Sciatic nerve (tissue), 2 donors: ENCODE results near the gene SLC35F4. TPM values are rescaled to one million over a fixed set of nuclear protein-coding genes. Genes with fewer than 3 reads are reported as not detected.
"Not testable (repeated sequence)": the region's sequence is repeated elsewhere in the genome, so short reads cannot be mapped to it uniquely, and the experiment has no call there.

Experiments
- ATAC-seq: fragments of 200-7000 bp; cut with Tn5 transposase; one replicate; pipeline ENCODE4 v1.9.1; 2020; ENCODE audit warnings: mild to moderate bottlenecking, moderate library complexity
- DNase-seq: peaks from one replicate; pipeline ENCODE4 v3.0.0-alpha.2; 2020; ENCODE audit warnings: low spot score
- intact Hi-C: fragments of 100-400 bp; cut with DNase I; formaldehyde crosslinking; loops from one replicate; pipeline ENCODE4 v1.14.2; 2022
- total RNA-seq: library from RNA; stranded (reverse); fragmentation: NEBNext Ultra II Directional; extraction: Animal tissue kit (Norgen Biotek cat#: 25700); gene quantifications from one replicate; pipeline ENCODE4 v1.2.1, GENCODE V29; 2021
- donor health status: DM: no; HTN: no; CAD: no.
- donor health status: DM: no; HTN: no; CAD: no.

Gene SLC35F4
- total RNA-seq, result not detected

DNA sequence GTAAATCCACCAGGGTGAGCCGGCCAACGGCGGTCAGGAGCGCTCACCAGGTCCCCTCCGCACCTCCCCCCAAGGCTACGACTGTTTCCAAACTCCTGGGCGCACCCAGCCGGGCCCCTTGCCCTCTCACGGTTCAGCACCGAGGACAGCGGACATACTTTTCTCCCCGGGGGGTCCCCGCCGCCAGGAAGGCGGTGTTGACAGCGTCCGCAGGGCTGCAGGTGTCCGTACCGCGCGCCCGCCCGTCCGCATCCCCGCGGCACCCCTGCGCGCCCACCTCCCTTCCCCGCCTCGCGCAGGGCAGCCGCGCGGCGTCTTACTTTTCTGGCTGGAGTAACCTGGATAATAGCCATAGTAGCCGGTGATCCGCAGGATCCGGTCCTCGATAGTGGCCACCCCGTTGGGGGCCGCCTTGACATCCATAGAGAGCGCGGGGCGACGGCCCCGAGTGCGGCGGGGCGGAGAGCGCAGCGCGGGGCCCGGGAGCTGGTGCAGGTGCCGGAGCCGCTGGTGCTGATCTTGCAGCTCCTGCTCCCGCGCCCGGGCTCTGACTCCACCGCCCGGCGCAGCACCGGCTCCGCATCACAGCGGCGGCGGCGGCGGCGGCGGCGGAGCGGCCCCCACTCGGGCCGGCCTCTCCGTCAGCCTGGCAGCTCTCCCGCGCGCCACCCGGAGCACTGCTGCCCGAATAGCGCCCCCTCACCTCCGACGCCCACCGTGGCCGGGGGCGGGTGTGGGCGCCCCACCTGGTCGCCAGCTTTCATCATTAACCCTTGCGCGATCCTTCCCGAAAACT is at the start of gene SLC35F4:
SLC35F4 (minus strand) TSS at position 690 of the 796 bp plus-strand sequence.
- ATAC-seq (peak; percentile 38), DNase-seq (peak; percentile 60)
- intact Hi-C loops, result no loop called here

DNA sequence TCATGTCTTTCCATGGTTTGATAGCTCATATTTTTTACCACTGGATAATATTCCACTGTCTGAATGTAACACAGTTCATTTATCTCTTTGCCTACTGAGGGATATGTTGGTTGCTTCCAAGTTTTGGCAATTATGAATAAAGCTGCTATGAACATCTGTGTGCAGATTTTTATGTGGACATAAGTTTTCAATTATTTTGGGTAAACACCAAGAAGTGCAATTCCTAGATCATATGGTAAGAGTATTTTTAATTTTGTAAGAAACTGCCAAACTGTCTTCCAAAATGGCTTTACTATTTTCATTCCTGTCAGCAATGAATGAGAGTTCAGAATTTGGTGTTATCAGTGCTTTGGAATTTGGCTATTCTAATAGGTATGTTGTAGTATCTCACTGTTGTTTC is 43.7 kb upstream of the SLC35F4 start:
- intact Hi-C loops, result no loop called here
- ATAC-seq, result no peak
- DNase-seq, result no peak

DNA sequence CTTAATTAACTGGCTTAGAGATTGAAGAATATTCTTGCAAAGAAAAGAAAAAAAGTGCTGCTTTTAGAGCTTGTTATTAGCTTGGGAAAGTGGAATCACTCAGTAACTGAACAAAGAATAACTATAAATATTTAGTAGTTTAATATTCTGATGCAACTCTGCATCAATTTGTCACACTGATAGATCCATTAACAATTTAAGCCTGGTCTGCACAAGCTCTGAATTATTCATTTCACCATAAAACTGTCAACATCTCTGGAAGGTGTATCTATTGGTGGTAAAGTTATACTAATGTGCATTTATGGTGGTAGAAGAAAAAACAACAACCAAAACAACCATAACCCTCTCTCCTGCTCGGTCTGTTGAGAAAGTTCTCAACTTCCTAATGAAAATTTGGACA is 38.1 kb upstream of the SLC35F4 start:
- intact Hi-C loops, result no loop called here
- DNase-seq, result no peak
- ATAC-seq, result no peak

DNA sequence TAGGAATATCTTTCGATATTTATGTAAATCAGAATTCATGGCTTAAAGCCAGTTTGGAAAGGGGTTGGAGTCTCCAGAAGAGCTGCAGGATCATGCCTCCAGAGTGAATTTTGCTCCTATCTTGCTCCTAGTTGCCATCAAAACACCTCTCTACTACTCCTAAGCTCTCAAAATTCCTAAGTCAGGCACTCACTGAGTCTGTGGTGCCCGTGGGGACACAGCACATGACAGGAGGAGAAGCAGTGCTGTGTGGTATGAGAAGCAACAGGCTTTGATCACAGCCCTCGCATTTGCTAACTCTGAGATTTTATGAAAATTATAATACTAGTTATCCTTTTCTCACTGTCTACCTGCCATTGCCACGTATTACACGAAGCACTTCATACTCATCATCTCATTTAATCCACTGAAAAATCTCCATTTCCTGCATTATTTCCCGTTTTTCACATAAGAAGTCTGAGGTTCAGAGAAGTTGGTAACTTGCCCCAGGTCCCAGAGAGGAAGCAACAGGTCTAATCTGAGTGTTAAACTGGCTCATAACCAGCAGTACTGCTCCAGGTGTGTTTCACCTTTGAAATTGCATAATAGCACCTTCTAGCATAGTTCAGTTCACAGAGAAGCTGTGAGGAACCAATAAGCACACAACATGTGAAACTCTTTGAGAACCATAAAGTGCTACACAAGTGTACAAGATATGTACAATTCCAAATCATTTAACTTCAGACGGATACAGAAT is 33.1 kb upstream of the SLC35F4 start:
- intact Hi-C loops, result no loop called here
- DNase-seq (no peak), ATAC-seq (no peak)

DNA sequence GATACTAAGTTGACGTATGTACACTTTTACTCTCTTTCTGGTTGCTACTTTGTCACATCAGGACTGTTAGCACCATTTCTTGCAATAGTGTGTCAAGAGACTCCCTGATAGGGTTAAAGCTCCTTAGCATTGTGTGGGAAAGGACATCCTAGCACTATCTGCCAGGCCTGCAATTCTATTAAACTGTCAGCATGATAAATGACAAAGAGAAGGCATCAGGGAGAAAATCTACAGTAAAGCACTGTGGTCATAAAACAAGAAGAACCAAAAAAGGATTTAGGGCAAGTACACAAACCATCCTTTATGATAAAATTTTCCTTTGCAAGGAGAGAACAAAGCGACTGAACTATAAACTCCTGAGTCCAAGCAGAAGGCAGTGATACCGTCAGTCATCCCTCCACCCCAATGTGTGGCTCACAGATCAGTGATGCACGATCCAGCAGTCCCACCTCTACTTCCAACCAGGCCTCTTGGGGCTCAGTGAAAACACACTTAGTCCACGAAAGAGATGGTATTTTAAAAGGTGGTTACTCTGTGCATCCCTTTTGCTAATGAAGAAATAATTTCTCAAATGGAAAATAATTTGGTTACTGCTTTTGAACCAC is 31.4 kb upstream of the SLC35F4 start:
- ATAC-seq (no peak), DNase-seq (no peak)
- intact Hi-C loops, result no loop called here

DNA sequence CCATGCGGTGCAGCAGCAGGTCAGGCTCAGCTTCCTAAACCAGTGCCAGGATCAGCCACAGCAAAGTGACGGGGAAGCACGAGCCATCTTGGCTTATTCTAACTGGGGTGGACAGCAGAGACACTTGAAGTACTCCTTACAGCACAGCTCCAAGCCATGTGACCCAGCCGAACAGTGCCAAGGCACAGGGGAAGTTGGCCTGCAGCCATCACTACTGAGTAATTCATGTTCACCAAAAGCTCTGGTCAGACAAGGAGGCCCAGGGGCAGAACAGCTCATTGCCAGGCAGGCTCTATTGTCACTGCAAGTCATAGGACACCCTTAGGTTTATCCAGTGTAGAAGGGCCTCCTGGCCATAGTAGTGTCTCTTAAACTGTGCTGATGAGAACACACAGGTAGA is 23.4 kb upstream of the SLC35F4 start:
- no peak for ATAC-seq
- no peak for DNase-seq
- intact Hi-C loops, result no loop called here

DNA sequence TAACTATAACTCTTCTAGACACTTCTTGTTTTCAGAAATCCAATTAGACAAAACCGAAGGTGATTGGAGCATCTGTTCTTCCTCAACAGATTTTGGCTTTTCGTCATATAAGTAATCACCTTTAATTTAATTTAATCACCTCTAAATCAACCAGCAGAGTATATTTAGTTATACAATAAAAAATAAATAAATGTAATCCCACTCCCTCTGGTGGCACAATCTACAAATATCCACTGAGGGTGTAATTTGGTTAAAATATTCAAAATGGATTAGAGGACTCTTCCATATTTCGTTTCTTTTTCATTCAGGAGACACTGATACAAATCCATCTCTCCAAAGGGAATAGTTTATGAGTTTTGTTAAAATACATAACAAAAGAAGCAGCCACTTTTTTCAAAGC is 18.3 kb upstream of the SLC35F4 start:
- ATAC-seq (no peak), DNase-seq (no peak)
- intact Hi-C loops, result no loop called here

DNA sequence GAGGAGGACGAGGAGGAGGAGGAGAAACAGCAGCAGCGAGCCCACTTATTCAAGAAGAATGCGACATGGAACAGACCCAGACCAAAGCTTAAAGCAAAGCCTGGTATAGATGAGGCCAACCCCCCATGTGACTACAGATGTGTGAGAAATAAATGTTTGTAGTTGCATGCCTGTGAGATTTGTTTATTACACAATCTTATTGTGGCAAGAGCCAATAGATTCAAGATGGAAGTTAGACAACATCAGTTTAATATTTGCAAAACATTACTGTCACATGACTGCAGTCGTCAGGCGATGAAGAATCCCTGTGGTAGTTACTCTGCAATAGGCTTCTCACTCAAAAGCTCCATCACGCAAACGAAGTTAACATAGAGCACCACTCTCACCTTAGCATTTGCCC is 17.2 kb upstream of the SLC35F4 start:
- no peak for DNase-seq

DNA sequence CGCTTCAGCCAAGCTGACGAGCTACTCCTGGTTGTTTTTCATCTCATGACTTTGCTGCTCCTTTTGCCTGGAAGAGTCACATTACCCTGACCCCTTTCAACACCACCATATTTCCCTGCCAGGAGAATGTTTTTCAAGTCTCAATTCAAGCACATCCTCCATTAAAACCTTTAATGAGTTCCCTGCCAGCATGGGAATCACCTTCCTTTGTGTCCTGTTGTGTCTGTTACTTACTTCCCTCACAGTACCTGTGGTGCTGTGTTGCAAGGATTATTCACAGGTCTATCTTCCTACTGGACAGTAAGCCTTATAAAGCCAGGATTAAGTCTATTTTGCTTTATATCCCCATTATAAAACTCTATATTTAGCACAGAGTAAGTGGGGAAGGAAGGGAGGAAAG is 13.6 kb upstream of the SLC35F4 start:
- intact Hi-C loops, result no loop called here
- ATAC-seq, result no peak
- no peak for DNase-seq

More for the DNA sequence above, 17.2 kb upstream of the SLC35F4 start:
- intact Hi-C loops, result no loop called here
- ATAC-seq, result no peak

DNA sequence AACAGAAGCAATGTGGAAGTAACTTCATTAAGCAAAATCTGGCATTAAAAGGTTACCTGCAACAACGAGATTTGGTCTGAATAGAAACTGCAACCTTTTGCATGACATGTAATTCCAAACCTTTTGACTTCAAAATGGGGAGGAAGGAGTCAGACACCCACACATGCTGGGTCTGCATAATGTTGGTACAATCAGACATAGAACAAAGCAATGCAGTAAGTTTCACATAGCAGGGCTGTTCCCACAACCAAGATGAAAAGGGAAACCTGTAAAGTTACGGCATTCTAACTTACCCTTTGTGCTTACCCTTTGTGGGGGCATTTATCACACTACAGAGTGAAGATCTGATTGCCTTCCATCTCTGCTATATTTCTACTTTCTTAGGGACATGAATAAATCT is 10.1 kb upstream of the SLC35F4 start:
- intact Hi-C loops, result no loop called here
- DNase-seq (no peak), ATAC-seq (no peak)

DNA sequence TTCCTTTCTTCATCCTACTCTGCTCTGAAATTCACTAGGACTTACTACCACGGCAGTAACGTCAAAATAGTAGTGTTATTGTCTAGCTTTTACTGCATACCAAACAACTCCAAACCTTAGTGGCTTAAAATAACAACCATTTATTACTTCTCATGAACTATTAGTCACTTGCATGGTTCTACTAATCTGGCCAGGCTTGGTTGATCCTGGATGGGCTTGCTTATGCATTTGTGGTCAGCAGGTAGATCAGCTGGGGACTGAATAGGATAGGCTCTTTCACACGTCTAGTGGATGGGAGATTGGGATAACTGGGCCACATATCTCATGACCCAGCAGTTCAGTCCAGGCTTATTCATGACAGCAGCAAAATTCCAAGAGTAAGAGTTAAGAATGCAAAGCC is 9.4 kb upstream of the SLC35F4 start:
- DNase-seq (no peak), ATAC-seq (no peak)
- intact Hi-C loops, result no loop called here

DNA sequence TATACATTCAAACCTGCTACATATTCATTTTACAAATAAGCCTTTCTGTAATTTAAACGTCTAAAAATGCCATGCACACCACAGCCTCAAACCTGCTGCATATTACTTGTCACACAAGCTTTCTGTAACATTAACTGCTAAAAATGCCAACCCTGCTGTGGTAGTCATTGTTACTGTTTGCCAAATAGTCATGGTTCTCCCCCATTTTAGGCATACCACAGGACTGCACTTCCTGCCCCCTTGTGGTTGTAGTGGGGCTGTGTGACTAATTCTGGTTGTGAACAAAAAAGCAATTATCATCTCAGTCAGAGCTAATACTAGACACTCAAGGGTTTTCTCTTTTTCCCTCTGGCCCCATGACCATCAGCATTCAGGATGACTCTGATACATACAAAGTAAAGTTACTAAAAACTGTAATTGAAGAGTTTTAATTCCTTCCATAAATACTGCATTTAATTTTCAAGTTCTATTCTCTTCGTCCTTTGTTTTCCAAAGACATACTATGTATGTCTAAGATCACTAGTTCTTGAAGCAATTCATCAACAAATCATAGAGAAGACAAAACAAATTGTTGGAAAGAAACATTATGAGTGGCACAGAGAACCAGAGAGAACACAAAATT is 5.7 kb upstream of the SLC35F4 start:
- DNase-seq (no peak), ATAC-seq (peak; percentile 39)
- intact Hi-C loops, result no loop called here

DNA sequence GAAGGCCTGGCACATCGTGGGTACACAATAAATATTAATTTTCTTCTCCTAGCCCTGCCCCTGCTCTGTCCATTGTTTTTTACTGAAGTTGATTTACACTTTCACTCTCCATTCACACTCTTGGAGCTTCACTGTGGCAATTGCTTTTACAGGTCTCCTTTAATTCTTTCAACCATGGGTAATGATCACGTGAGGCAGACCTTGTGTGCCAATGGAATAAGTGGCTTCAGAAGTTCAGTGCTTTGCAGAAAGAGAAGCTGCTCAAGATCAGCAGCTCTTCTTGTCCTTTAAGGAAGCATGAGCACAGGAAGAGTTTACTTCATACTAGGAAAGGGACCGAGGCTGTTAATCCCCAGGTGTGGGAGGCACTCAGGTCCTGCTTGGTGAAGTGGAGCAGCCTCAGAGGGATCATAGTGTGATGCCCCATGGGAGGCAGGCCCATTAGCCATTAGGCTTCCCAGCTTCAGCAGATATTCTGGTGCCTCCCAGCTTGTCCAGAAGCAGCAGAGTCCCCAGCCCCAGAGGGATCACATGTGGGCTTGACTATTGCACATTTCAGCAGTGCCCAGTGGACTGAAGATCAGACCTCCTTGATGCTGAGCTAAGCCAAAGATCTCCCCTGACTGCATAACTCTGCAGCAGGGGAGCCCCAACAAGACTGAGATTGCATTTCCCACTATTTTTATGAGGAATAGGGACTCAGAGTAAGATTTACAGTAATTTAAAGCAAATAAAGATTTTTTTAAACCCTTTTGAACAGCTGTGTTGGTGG is 5.0 kb upstream of the SLC35F4 start:
- no peak for ATAC-seq

DNA sequence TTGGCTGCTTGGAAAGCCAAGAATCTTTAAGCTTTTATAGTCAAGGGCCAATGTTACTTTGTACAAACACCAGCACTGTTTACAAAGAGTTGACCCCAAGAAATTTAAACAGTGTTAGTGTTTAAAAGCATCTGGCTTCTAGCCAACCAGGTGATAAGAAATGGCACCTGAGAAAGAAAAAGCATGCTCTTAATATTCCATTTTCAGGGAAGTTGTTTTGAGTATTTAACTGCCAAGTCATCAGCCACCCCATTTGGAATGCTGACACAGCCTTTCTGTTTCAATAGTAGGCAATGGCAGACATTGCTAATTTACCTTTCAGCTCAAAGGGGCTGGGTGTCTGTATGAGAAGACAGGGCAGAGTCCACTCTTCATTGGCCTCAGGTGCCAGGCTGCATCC is 3.7 kb upstream of the SLC35F4 start:
- intact Hi-C loops, result no loop called here
- DNase-seq (no peak), ATAC-seq (no peak)

More for the DNA sequence above, 5.0 kb upstream of the SLC35F4 start:
- no peak for DNase-seq
- intact Hi-C loops, result no loop called here

DNA sequence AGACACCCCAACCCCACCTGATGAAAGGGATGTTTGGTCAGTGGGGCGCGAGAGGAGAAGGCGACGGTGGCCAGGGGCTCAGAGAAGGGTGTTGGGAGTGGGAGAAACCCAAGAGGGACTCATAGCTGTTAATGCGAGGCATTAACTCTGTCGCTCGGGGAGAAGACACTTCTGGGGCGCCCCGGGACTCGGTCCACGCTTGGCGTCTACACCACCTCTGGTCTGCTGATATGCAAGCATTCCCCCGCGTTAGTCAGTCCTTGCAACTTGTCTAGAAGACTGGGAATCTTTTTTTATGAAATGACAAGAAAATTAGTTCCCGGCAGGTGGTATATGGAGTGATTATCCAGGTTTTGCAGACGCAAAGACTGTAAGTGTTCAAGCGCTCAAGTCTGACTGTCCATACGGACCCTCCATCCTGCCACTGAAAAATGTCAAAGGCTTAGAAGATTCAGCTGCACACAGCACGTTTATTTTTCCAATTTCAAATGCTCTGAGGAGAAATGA is 360 bp upstream of the SLC35F4 start:
- intact Hi-C loops, result no loop called here
- no peak for DNase-seq
- no peak for ATAC-seq

DNA sequence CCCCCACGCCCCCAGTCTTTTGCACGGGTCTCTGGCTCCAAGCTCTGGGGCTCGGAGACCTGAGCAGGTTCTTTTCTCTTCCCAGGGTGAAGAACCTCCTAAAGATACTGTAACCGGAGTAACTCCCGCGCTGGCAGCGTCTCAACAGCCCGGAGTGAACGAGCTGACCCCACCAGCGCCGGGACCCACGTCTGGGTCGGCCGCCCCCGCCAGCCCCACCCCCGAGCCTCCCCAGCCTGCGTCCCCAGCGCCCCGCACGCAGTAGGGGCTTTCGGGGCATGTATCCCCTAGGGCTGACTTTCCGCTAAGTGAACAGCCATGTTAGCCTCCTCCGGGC is 858 bp downstream of the SLC35F4 start:
- intact Hi-C loops, result no loop called here
- ATAC-seq (no peak), DNase-seq (no peak)

DNA sequence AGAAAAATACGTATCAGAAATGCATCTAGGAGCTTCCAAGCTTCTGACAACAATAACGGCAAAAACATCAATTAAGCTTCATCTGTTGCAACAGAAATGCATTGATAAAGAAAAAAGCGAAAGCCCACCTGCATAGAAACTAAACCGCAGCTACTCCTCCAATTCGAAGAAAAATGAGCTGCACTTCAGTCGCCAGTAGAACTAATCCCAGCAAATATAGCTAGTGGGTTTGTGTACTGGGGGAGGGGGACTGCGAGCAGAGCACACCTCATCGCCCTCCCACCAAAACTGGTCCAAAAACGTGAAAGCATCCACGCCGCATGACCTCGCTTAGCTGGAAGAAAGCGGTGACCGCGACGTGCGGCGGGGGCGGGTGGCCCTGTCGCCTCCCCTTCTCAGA is 1.2 kb downstream of the SLC35F4 start:
- DNase-seq (no peak), ATAC-seq (no peak)
- intact Hi-C loops, result no loop called here

DNA sequence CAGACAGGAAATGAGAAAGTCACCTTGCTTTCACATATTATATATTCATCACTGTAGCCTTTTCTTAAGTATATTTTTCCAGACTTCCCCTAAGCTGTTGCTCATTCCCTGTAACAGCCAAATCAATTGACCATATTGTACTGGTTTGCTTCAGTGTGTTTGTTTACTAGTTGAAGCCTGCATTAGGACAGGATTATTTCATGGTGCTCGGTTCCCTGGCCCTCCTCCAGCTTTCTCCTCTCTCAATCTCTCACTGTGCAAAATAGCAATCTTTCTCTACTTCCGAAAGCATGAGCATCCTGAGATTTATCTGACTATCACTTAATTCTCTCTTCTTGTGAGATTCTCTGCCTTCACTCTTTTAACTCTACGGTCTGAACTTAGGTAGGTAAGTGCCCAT is 2.4 kb downstream of the SLC35F4 start:
- ATAC-seq, result no peak
- intact Hi-C loops, result no loop called here
- DNase-seq, result no peak

DNA sequence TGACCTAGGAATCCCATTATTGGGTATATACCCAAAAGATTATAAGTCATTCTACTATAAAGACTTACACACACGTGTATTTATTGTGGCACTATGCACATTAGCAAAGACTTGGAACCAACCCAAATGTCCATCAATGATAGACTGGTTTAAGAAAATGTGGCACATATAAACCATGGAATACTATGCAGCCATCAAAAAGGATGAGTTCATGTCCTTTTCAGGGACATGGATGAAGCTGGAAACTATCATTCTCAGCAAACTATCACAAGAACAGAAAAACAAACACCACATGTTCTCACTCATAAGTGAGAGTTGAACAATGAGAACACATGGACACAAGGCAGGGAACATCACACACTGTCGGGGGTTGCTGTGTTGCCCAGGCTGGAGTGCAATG is 10.2 kb downstream of the SLC35F4 start:
- not testable (repeated sequence) for DNase-seq, ATAC-seq

More for the DNA sequence above, 10.2 kb downstream of the SLC35F4 start:
- intact Hi-C loops, result not testable (repeated sequence)
